GM12878 (cell line): ENCODE measurements around the gene STXBP1. TPM values are rescaled to one million over a fixed set of nuclear protein-coding genes. Genes with fewer than 3 reads are reported as not detected.
"Not testable (repeated sequence)": the region's sequence is repeated elsewhere in the genome, so short reads cannot be mapped to it uniquely, and the experiment has no call there.

Experiments used
- ATAC-seq: fragments of 200-7000 bp; cut with Tn5 transposase; 3 replicates; pipeline ENCODE4 v1.9.1; 2020; ENCODE audit warnings: mild to moderate bottlenecking, moderate library complexity
- BruUV-seq: library from RNA; stranded (reverse); fragments of 400-500 nt; replicated peaks from 2 replicates; lab custom pipeline; 2021; lab: Mats Ljungman, UMichigan
- CTCF ChIA-PET: fragments of 300-600 bp; sonication (Branson Sonifier 250); formaldehyde crosslinking; extraction: SDS; loops from one replicate; lab custom pipeline; 2021; ENCODE audit warnings: inconsistent platforms; lab: Yijun Ruan, JAX
- POLR2A ChIA-PET: fragments of 350-600 bp; formaldehyde crosslinking; extraction: SDS; loops from one replicate; lab custom pipeline; 2021; ENCODE audit warnings: inconsistent platforms; lab: Charles Lee
- RAD21 ChIA-PET: fragments of 300-600 bp; sonication (Branson Sonifier 250); formaldehyde crosslinking; loops from one replicate; lab custom pipeline; 2023; ENCODE audit warnings: antibody characterized with exemption; ENCODE audit not compliant: unreplicated experiment; lab: Charles Lee
- SMC1A ChIA-PET: fragments of 300-600 bp; sonication (Branson Sonifier 250); formaldehyde crosslinking; loops from one replicate; lab custom pipeline; 2023; ENCODE audit not compliant: unreplicated experiment, uncharacterized antibody; lab: Charles Lee
- DNase-seq: peaks from one replicate; pipeline ENCODE4 v3.0.0-alpha.2; 2011; ENCODE audit warnings: low read depth, low spot score
- FAIRE-seq: peaks from 3 replicates; lab custom pipeline; 2011; peaks lifted over from hg19 to GRCh38; lab: Jason Lieb, UNC
- H2AFZ ChIP-seq: 2 replicates; pipeline ENCODE4 v1.6.0; 2011; ENCODE audit warnings: low read depth, low read length, control low read depth; ENCODE audit not compliant: control insufficient read depth
- H3K27ac ChIP-seq: 2 replicates; pipeline ENCODE4 v1.5.1; 2011; ENCODE audit warnings: control low read depth; ENCODE audit not compliant: control insufficient read depth, insufficient read depth
- H3K27me3 ChIP-seq, 2 experiments: replicated peaks in 1 of 2; 2 replicates each; pipeline versions ENCODE4 v1.6.0 to v1.6.1; 2011; ENCODE audit warnings: low read length in 1 of 2; ENCODE audit not compliant: control insufficient read depth in 2 of 2, insufficient read depth in 2 of 2
- H3K36me3 ChIP-seq, 2 experiments: 2 replicates each; pipeline ENCODE4 v1.5.1; 2011; ENCODE audit warnings: low read length in 1 of 2; ENCODE audit not compliant: control insufficient read depth in 2 of 2, insufficient read depth in 2 of 2
- H3K4me1 ChIP-seq: 2 replicates; pipeline ENCODE4 v1.6.1; 2011; ENCODE audit warnings: mild to moderate bottlenecking, low read length, moderate library complexity, mixed read lengths; ENCODE audit not compliant: control insufficient read depth, insufficient read depth
- H3K4me2 ChIP-seq: 2 replicates; pipeline ENCODE4 v1.6.0; 2011; ENCODE audit warnings: control low read depth; ENCODE audit not compliant: control insufficient read depth, insufficient read depth
- H3K4me3 ChIP-seq: fragments of 200-600 bp; sonication (generic); 2 replicates; pipeline ENCODE4 v1.5.1; 2016
- H3K79me2 ChIP-seq: 2 replicates; pipeline ENCODE4 v1.6.0; 2011; ENCODE audit warnings: low read length; ENCODE audit not compliant: control insufficient read depth, insufficient read depth
- H3K9ac ChIP-seq: 2 replicates; pipeline ENCODE4 v1.8.0; 2011; ENCODE audit warnings: low read length, control low read depth, mixed read lengths; ENCODE audit not compliant: control insufficient read depth, insufficient read depth
- H3K9me3 ChIP-seq: replicated peaks from 3 replicates; pipeline ENCODE4 v1.5.1; 2011; ENCODE audit warnings: mild to moderate bottlenecking, low read length; ENCODE audit not compliant: control insufficient read depth, insufficient read depth
- H4K20me1 ChIP-seq: 2 replicates; pipeline ENCODE4 v1.6.0; 2011; ENCODE audit not compliant: control insufficient read depth, insufficient read depth
- MYC ChIP-seq: IDR thresholded peaks from 2 replicates; pipeline ENCODE4 v1.6.1; 2011; ENCODE audit warnings: mild to moderate bottlenecking, low read length, moderate library complexity, inconsistent platforms; ENCODE audit not compliant: insufficient read depth, insufficient replicate concordance, insufficient read length, severe bottlenecking
- WGBS: methylation state at CpG from one replicate; pipeline ENCODE4 v1.1.6; 2016; ENCODE audit warnings: low lambda C conversion rate; ENCODE audit not compliant: insufficient replicate concordance, insufficient coverage; ENCODE audit errors: missing lambda C conversion rate; 5-methylcytosine and 5-hydroxymethylcytosine counted together
- in situ Hi-C: fragments of 300-500 bp; cut with MboI; formaldehyde crosslinking; loops from 9 replicates; pipeline ENCODE4 v1.14.3; 2018; ENCODE audit warnings: mixed read lengths
- intact Hi-C: fragments of 100-400 bp; cut with micrococcal nuclease; formaldehyde crosslinking; loops from one replicate; pipeline ENCODE4 v1.14.2; 2022; ENCODE audit not compliant: unreplicated experiment
- polyA plus RNA-seq, 11 experiments: library from polyadenylated mRNA; depleted of rRNA in 4 of 11; unstranded in 6 of 11; stranded (reverse) in 5 of 11; fragments of >200 nt; fragmentation: Nextera tagmentation in 4 of 11; fragmentation: Illumina TruSeq in 1 of 11; extraction: Ambion mirVana in 4 of 11; extraction: Trizol in 1 of 11; gene quantifications; 1 replicate in 1 of 11; 2 replicates in 10 of 11; pipeline versions ENCODE4 v1.2.1 to v1.2.3, GENCODE V29; 2011 to 2016; ENCODE audit warnings: inconsistent platforms in 2 of 11, missing spikeins in 2 of 11, low read depth in 1 of 11
- total RNA-seq, 4 experiments: library from RNA; depleted of rRNA in 3 of 4; stranded (reverse); fragments of >200 nt in 3 of 4; fragmentation: Illumina TruSeq in 1 of 4; extraction: Trizol in 1 of 4; gene quantifications; 2 replicates each; pipeline versions ENCODE4 v1.2.1 to v1.2.3, GENCODE V29; 2013 to 2021
- TF ChIP-seq, protein P1 (sequence below): IDR thresholded peaks from 2 replicates; pipeline ENCODE4 v1.6.1; 2011; ENCODE audit warnings: mild to moderate bottlenecking, low read depth, low read length, moderate library complexity; ENCODE audit not compliant: insufficient replicate concordance

The STXBP1 gene
- total and polyA plus RNA-seq, 10 of the 15 experiments (the other 5 are each of a cell fraction or from before 2014, with no cell fraction given), result 0.08 to 0.85 (median 0.31) TPM; not detected in 3

DNA sequence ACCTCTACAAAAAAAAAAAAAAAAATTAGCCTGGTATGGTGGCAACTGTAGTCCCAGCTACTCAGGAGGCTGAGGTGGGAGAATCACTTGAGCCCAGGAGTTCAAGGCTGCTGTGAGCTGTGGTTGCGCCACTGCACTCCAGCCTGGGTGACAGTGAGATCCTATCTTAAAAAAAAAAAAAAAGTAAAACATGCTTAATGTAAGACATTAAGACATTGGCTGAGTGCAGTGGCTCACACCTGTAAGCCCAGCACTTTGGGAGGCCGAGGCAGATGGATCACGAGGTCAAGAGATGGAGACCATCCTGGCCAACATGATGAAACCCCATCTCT, 27.6 kb upstream of the STXBP1 start:
- intact Hi-C loops, H2AFZ ChIP-seq, FAIRE-seq, H3K27ac ChIP-seq, H3K36me3 ChIP-seq, H3K9ac ChIP-seq, H3K79me2 ChIP-seq, H3K4me2 ChIP-seq, H3K27me3 ChIP-seq, H4K20me1 ChIP-seq, H3K9me3 ChIP-seq, DNase-seq, H3K4me1 ChIP-seq, ATAC-seq, BruUV-seq, H3K4me3 ChIP-seq, in situ Hi-C loops: not testable (repeated sequence)
- ChIA-PET RAD21 (interaction anchor here (0.6 to 3.1 kb wide), 11 partner anchors 17 to 620 kb away, joined by 3 to 18 read pairs (median 4); partner anchors contain the start of gene TOR2A), CTCF (interaction anchor here (1.1 to 3.9 kb wide), 10 partner anchors 10 to 286 kb away, joined by 3 to 33 read pairs (median 5); partner anchors contain the start of gene TOR2A), POLR2A (interaction anchor here (0.5 to 0.9 kb wide), 3 partner anchors 71 to 332 kb away, joined by 3 to 4 read pairs (median 4); partner anchors contain the start of gene ST6GALNAC4), SMC1A (interaction anchor here (0.5 to 2.4 kb wide), 7 partner anchors 9 to 273 kb away, joined by 3 to 13 read pairs (median 4); no protein-coding TSS in a partner anchor)
- WGBS, result 49% methylated on average over 3 of the region's 3 CpGs

GRCh38 chr9:127585161-127585819, 26.8 kb upstream of the STXBP1 start:
- POLR2A ChIA-PET, result interaction anchor here (0.5 to 0.9 kb wide), 2 partner anchors 71 to 332 kb away, joined by 4 read pairs; partner anchors contain the start of gene ST6GALNAC4
- DNase-seq (no peak), FAIRE-seq (no peak), ATAC-seq (no peak)
- Histone ChIP-seq H3K36me3 (no peaks in the 10 kb centered on the region), H3K9me3 (peaks cover 2% of the 10 kb centered on the region; the same call in 1 of the 3 replicates), H3K4me2 (no peak overlapping the region), H2AFZ (no peak overlapping the region), H3K79me2 (no peaks in the 10 kb centered on the region), H3K9ac (no peak overlapping the region), H4K20me1 (no peaks in the 10 kb centered on the region), H3K27ac (no peak overlapping the region), H3K27me3 (no peaks in the 10 kb centered on the region), H3K4me3 (no peak overlapping the region), H3K4me1 (no peaks in the 10 kb centered on the region)
- intact Hi-C loops (no loop called here), in situ Hi-C loops (loop anchor here (5.0 kb wide), 1 partner anchor 83 kb away; no protein-coding TSS in a partner anchor)
- RAD21 ChIA-PET, result interaction anchor here (0.8 to 3.1 kb wide), 9 partner anchors 41 to 644 kb away, joined by 3 to 18 read pairs (median 4); partner anchors contain the start of gene TOR2A
- WGBS, result 48% methylated on average over 4 of the region's 4 CpGs
- TF ChIP-seq MYC, result no peak
- TF ChIP-seq, protein P1, sequence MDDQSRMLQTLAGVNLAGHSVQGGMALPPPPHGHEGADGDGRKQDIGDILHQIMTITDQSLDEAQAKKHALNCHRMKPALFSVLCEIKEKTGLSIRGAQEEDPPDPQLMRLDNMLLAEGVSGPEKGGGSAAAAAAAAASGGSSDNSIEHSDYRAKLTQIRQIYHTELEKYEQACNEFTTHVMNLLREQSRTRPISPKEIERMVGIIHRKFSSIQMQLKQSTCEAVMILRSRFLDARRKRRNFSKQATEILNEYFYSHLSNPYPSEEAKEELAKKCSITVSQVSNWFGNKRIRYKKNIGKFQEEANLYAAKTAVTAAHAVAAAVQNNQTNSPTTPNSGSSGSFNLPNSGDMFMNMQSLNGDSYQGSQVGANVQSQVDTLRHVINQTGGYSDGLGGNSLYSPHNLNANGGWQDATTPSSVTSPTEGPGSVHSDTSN, result no peak
- SMC1A ChIA-PET, result interaction anchor here (0.7 to 2.4 kb wide), 12 partner anchors 10 to 643 kb away, joined by 3 to 13 read pairs (median 4); no protein-coding TSS in a partner anchor
- no TSS peak for BruUV-seq
- CTCF ChIA-PET, result interaction anchor here (0.7 to 3.9 kb wide), 18 partner anchors 9 to 645 kb away, joined by 3 to 33 read pairs (median 4); partner anchors contain the start of gene TOR2A
